Dendritic cell treated with granulocyte-macrophage colony-stimulating factor and Interleukin-4, amounts not matched to agents 40 ng/mL and 50 ng/mL, for 4 days (primary cell): ENCODE measurements around the gene CHEK1.
"Not testable (repeated sequence)": the region's sequence is repeated elsewhere in the genome, so short reads cannot be mapped to it uniquely, and the experiment has no call there.

Experiments used
- H3K27ac Mint-ChIP-seq: one replicate; pipeline ENCODE4 v1.8.0; 2022; ENCODE audit warnings: mild to moderate bottlenecking, mixed read lengths
- H3K27me3 Mint-ChIP-seq: one replicate; pipeline ENCODE4 v1.8.0; 2022; ENCODE audit warnings: mild to moderate bottlenecking, mixed read lengths
- H3K36me3 Mint-ChIP-seq: one replicate; pipeline ENCODE4 v1.8.0; 2022; ENCODE audit warnings: low read depth, mixed read lengths
- H3K4me1 Mint-ChIP-seq: one replicate; pipeline ENCODE4 v1.8.0; 2022; ENCODE audit warnings: low read depth, mixed read lengths
- H3K4me3 Mint-ChIP-seq: one replicate; pipeline ENCODE4 v1.8.0; 2022; ENCODE audit warnings: mild to moderate bottlenecking, moderate library complexity, mixed read lengths
- H3K9me3 Mint-ChIP-seq: one replicate; pipeline ENCODE4 v1.8.0; 2022; ENCODE audit warnings: mixed read lengths
- intact Hi-C: fragments of 100-400 bp; cut with micrococcal nuclease; formaldehyde crosslinking; loops from one replicate; pipeline ENCODE4 v1.15.0; 2022

CHEK1 gene

DNA sequence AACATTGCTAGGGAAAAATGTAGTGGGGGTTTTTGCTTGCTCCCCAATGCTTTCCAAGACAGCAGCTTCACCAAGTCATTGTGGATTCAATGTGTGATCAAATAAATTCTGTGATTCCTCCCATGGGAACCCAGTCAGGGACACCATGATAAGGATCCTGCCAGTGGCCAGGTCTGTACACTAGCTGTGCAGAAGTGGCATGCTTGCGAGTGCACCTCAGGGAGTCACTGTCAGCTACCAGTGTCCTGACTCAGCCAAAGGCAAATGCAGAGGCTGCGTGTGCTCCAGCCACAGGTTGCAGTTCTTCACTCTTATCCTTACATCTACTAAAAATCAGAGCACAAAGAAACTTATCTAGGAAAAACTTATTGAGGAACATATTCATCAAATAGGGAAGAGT is 65.0 kb downstream of the CHEK1 start:
- Mint-ChIP-seq H3K4me1 (no peaks in the 10 kb centered on the region), H3K27me3 (no peaks in the 10 kb centered on the region), H3K4me3 (no peak overlapping the region), H3K36me3 (no peaks in the 10 kb centered on the region), H3K9me3 (no peaks in the 10 kb centered on the region), H3K27ac (no peak overlapping the region)
- intact Hi-C loops, result no loop called here

DNA sequence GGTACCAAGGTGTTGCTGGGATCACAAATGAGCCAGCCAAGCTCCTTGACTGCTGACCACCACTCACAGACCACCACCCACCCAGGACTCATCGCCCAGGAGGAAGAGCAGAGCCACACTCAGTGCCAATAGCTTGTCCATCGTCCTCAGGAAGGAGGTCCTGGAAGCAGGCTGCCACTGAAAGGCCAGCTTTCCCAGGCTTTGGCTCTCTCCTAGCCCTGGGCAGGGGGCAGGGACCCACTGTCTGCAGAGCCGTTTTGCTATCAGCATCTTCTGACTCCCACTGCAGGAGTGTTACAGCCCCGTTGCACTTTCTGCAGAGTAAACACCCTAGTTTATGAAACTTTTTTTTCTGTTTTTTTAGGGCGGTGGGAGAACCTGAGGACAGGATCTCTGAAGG is 67.9 kb downstream of the CHEK1 start:
- H3K4me3 Mint-ChIP-seq, result no peak overlapping the region
- H3K27ac Mint-ChIP-seq, result no peak overlapping the region
- intact Hi-C loops, result no loop called here
- no peaks in the 10 kb centered on the region for H3K4me1 Mint-ChIP-seq
- peaks cover 2% of the 10 kb centered on the region for H3K27me3 Mint-ChIP-seq
- no peaks in the 10 kb centered on the region for H3K36me3 Mint-ChIP-seq
- no peaks in the 10 kb centered on the region for H3K9me3 Mint-ChIP-seq

DNA sequence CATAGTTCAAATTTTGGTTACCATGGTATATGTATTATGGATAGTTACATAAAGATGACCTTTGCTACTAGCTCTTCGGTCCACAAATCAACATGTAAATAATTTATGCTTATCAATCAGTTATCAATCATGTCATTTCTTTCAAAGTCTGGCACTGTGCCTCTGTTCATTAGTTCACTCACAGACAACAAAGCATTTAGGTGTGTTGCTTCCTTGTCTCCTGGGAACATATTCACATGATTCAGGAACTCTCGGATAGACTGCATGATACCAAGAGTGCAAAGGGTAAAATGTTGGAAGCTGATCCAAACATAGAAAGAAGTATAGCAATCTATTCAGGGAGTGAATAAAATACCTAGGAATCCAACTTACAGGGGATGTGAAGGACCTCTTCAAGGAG is 70.0 kb downstream of the CHEK1 start:
- intact Hi-C loops, result no loop called here
- no peak overlapping the region for H3K4me3 Mint-ChIP-seq
- peaks cover 3% of the 10 kb centered on the region for H3K27me3 Mint-ChIP-seq
- no peaks in the 10 kb centered on the region for H3K36me3 Mint-ChIP-seq
- no peaks in the 10 kb centered on the region for H3K4me1 Mint-ChIP-seq
- no peaks in the 10 kb centered on the region for H3K9me3 Mint-ChIP-seq
- no peak overlapping the region for H3K27ac Mint-ChIP-seq

DNA sequence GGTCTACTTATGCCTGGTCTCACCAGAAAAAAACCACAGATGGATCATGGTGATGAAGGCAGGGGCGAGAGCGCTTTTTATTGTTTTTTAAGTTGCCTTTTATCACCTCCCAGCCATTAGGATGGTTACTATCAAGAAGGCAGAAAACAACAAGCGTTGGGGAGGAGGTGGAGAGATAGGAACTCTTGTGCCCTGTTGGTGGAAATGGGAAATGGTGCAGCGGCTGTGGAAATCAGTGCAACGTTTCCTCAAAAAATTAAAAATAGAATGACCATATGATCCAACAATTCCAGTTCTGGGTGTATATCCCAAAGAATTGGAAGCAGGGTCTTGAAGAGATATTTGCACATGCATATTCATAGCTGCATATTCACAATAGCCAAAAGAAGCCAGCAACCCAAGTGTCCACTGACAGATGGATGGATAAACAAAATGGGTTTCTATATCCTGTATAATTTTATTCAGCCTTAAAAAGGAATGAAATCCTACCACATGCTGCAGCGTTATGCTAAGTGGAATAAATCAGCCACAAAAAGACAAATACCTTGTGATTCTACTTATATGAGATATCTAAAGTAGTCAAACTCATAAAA is 76.2 kb downstream of the CHEK1 start:
- Mint-ChIP-seq H3K9me3 (no peaks in the 10 kb centered on the region), H3K27ac (no peak overlapping the region), H3K4me3 (no peak overlapping the region), H3K4me1 (no peaks in the 10 kb centered on the region), H3K36me3 (no peaks in the 10 kb centered on the region), H3K27me3 (peaks cover 3% of the 10 kb centered on the region)
- intact Hi-C loops, result no loop called here

DNA sequence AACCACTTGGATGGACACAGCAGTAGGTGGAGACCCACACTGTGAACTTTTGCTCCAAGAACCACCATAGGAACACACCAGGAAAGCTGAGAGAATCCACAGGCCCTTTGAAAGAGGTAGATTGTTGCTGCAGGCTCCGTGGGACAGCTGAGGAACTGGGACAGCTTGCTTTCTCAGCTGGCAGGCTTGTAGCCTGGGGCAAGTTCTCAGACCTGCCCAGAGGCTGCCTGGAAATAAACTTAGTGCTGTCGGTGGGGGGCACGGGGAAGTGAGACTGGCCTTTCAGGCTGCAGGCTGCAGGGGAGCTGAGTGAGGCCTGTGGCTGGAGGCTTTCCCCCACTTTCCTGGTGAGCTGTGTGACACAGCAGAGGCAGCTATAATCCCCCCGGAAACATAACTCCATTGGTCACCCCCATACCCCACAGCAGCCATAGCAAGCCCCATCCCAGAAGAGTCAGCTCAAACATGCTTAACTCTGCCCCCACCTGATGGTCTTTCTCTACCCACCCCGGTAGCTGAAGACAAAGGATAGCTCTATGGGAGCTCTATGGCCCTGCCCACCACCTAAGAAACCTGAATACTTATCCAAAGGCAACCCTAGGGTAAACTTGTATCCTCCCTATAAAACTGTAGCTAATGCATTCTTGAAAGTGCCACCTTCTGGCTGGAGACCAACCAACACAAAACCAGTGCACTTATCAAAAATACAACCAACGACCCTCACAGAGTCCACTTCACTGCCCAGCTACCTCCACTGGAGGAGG is 77.1 kb downstream of the CHEK1 start:
- H3K9me3 Mint-ChIP-seq, result no peaks in the 10 kb centered on the region
- H3K27me3 Mint-ChIP-seq, result peaks cover 3% of the 10 kb centered on the region
- intact Hi-C loops, result no loop called here
- no peak overlapping the region for H3K27ac Mint-ChIP-seq
- H3K4me3 Mint-ChIP-seq, result no peak overlapping the region
- no peaks in the 10 kb centered on the region for H3K36me3 Mint-ChIP-seq
- no peaks in the 10 kb centered on the region for H3K4me1 Mint-ChIP-seq

DNA sequence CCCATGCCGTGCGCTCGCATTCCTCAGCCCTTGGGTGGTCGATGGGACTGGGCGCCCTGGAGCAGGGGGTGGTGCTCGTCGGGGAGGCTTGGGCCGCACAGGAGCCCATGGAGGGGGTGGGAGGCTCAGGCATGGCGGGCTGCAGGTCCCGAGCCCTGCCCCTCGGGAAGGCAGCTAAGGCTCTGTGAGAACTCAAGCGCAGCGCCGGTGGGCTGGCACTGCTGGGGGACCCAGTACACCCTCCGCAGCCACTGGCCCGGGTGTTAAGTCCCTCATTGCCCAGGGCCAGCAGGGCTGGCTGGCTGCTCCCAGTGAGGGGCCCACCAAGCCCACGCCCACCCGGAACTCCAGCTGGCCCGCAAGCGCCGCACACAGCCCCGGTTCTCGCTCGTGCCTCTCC is 79.7 kb downstream of the CHEK1 start:
- intact Hi-C loops, H3K27ac Mint-ChIP-seq, H3K9me3 Mint-ChIP-seq, H3K4me3 Mint-ChIP-seq, H3K36me3 Mint-ChIP-seq, H3K4me1 Mint-ChIP-seq, H3K27me3 Mint-ChIP-seq: not testable (repeated sequence)

DNA sequence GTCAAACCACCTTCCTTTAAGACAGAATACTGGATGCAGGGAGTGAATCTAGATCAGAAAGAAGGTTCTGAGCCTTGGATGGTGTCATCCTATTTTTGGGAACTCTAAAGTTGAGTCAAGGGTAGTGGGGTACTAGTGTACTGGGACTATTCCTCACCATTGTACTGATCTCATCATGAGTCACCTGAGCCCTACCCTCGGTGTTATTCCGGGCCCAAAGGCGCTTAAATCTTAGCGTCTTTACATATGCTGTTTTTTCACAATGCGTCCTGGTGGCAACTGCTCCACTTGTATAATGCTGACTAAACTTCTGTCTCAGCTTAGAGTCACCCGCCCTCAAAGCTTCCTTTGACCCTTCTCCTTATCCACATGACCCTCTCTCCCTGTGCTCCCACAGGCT is 95.8 kb downstream of the CHEK1 start:
- Mint-ChIP-seq H3K4me1 (no peaks in the 10 kb centered on the region), H3K27me3 (no peaks in the 10 kb centered on the region), H3K9me3 (peaks cover 8% of the 10 kb centered on the region), H3K27ac (no peak overlapping the region), H3K4me3 (no peak overlapping the region), H3K36me3 (no peaks in the 10 kb centered on the region)
- intact Hi-C loops, result no loop called here

DNA sequence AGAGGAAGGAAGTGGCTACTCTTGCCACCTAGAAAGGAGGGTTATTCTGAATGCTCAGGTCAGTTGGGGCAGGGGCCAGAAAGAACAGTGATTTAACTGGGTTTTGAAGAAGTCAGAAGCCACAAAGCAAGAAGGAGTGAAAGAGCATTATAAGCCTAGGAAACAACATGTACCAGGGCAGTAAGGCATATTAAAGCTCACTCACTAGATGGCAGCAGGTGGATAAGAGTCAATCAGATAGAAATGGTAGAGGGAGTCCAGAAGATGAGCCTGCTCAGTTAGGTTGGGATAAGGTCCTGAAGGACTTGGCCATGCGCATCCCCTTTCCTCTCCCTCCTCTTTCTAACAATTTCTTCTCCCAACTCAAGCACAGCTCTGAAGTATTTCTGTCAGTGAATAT is 99.2 kb downstream of the CHEK1 start:
- Mint-ChIP-seq H3K27ac (no peak overlapping the region), H3K27me3 (no peaks in the 10 kb centered on the region), H3K9me3 (no peaks in the 10 kb centered on the region), H3K4me1 (no peaks in the 10 kb centered on the region), H3K36me3 (no peaks in the 10 kb centered on the region), H3K4me3 (no peak overlapping the region)
- intact Hi-C loops, result no loop called here
